AG04450 (cell line): ENCODE data around the gene GPR183. TPM values are rescaled to one million over a fixed set of nuclear protein-coding genes. Genes with fewer than 3 reads are reported as not detected.

ENCODE experiments used
- CTCF ChIA-PET: fragments of 300-600, 350-600 bp; formaldehyde crosslinking; extraction: SDS; loops from one replicate; lab custom pipeline; 2022; ENCODE audit warnings: antibody characterized with exemption, inconsistent platforms; lab: Charles Lee
- POLR2A ChIA-PET: fragments of 350-600 bp; formaldehyde crosslinking; extraction: SDS; loops from one replicate; lab custom pipeline; 2021; ENCODE audit warnings: antibody characterized with exemption, inconsistent platforms; lab: Yijun Ruan, JAX
- DNase-seq: peaks from one replicate; pipeline ENCODE4 v3.0.0-alpha.2; 2011; ENCODE audit warnings: low read depth, low spot score
- H3K27ac ChIP-seq: one replicate; pipeline ENCODE4 v1.5.1; 2012; ENCODE audit warnings: low read depth, low read length, control low read depth
- H3K27me3 ChIP-seq: one replicate; pipeline ENCODE4 v1.6.0; 2012; ENCODE audit warnings: low read length; ENCODE audit not compliant: control insufficient read depth, insufficient read depth
- H3K4me3 ChIP-seq: 2 replicates; pipeline ENCODE4 v1.5.1; 2011; ENCODE audit warnings: mild to moderate bottlenecking, low read depth, low read length, control low read depth
- H3K9me3 ChIP-seq: 2 replicates; pipeline ENCODE4 v1.5.1; 2012; ENCODE audit warnings: low read length; ENCODE audit not compliant: control insufficient read depth, insufficient read depth
- polyA plus RNA-seq: library from polyadenylated mRNA; depleted of rRNA; stranded (reverse); fragments of >200 nt; gene quantifications from 2 replicates; pipeline ENCODE4 v1.2.3, GENCODE V29; 2011
- TF ChIP-seq, protein P1 (sequence below): IDR thresholded peaks from 2 replicates; pipeline ENCODE4 v1.5.1; 2011; ENCODE audit warnings: low read depth, low read length, control low read depth, inconsistent platforms

Gene GPR183
- polyA plus RNA-seq, 1 experiment, result 0.06 TPM

DNA sequence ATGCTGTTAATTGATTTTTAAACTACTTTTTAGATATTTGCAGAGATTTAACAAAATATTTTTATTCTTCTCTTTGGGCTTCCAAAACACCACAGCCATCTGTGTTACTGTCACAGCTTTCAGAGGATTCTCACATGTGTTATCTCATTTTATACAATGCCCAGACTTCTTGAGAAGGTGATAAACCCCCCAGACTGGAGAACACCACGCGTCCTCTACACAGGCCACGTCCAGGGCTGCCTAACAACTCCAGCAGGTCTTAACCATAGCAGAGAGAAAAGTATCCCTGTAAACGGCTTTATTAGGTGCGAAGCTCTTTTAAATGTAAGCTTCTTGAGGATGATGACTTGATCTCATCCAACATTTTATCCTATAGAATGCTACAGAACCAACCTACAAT is 2.0 kb downstream of the GPR183 start:
- no peaks in the 10 kb centered on the region for H3K9me3 ChIP-seq
- no peak for DNase-seq
- ChIA-PET CTCF (interaction anchor here (1.7 kb wide), 1 partner anchor 132 kb away, joined by 5 read pairs; no protein-coding TSS in a partner anchor), POLR2A (no interaction called here)
- H3K4me3 ChIP-seq, result no peak overlapping the region
- no peaks in the 10 kb centered on the region for H3K27me3 ChIP-seq
- TF ChIP-seq, protein P1, sequence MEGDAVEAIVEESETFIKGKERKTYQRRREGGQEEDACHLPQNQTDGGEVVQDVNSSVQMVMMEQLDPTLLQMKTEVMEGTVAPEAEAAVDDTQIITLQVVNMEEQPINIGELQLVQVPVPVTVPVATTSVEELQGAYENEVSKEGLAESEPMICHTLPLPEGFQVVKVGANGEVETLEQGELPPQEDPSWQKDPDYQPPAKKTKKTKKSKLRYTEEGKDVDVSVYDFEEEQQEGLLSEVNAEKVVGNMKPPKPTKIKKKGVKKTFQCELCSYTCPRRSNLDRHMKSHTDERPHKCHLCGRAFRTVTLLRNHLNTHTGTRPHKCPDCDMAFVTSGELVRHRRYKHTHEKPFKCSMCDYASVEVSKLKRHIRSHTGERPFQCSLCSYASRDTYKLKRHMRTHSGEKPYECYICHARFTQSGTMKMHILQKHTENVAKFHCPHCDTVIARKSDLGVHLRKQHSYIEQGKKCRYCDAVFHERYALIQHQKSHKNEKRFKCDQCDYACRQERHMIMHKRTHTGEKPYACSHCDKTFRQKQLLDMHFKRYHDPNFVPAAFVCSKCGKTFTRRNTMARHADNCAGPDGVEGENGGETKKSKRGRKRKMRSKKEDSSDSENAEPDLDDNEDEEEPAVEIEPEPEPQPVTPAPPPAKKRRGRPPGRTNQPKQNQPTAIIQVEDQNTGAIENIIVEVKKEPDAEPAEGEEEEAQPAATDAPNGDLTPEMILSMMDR, result no peak
- no peak overlapping the region for H3K27ac ChIP-seq

DNA sequence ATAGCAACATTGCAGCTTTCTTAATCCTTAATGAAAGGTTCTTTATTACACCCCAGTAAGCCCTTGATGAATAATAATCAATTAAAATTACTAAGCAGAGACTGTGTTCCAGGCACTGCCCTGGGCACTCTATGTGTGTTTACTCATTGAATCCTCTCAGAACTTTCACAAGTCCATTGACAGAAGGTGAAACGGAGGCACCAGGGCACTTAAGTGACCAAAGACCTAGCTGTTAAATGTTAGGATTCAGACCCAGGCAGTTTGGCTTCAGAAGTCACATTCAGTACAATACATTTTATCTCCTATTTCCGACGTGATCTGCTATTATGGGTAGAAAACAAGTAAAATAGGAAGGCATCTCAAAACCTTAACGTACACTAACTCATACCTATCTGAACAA is 2.7 kb downstream of the GPR183 start:
- Histone ChIP-seq H3K4me3 (no peak overlapping the region), H3K9me3 (no peaks in the 10 kb centered on the region), H3K27me3 (no peaks in the 10 kb centered on the region), H3K27ac (no peak overlapping the region)
- ChIA-PET CTCF (interaction anchor here (3.2 kb wide), 1 partner anchor 35 kb away, joined by 12 read pairs; no protein-coding TSS in a partner anchor), POLR2A (no interaction called here)
- no peak for DNase-seq
- TF ChIP-seq, protein P1, result no peak

DNA sequence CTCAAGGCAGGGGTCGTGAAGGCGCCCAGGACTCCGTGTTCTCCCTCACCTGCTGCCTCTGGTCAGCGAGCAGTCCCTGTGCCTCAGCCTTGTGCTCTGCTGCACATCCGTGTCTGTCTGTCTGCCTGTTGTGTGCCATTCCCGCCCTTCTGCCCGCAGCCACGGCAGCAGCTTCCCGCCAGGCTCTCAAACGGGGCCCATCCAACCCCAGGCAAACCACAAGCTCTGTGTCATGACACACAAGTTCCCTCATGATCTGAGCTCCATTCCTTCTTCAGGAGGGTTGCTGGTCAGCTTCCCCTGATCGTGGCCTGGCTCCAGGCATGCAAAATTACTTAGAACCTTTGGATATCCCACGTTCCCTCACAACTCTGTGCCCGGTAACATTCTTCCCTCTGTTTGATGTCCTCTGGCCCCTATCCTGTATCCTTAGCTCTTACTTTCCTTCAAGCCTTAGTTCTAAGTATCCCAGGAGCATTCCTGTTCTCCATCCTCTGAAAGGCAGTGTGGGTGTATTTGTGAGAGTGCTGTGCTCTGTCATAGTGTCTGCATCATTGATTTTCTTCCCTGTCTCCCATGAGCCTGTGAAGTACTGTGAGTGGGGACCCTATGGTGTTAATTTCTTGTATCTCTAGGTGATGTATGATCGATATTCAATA is 3.2 kb downstream of the GPR183 start:
- H3K27ac ChIP-seq, result no peak overlapping the region
- DNase-seq, result no peak
- ChIA-PET POLR2A (no interaction called here), CTCF (interaction anchor here (3.2 kb wide), 1 partner anchor 34 kb away, joined by 12 read pairs; no protein-coding TSS in a partner anchor)
- TF ChIP-seq, protein P1, result no peak
- no peak overlapping the region for H3K4me3 ChIP-seq
- H3K27me3 ChIP-seq, result no peaks in the 10 kb centered on the region
- no peaks in the 10 kb centered on the region for H3K9me3 ChIP-seq

DNA sequence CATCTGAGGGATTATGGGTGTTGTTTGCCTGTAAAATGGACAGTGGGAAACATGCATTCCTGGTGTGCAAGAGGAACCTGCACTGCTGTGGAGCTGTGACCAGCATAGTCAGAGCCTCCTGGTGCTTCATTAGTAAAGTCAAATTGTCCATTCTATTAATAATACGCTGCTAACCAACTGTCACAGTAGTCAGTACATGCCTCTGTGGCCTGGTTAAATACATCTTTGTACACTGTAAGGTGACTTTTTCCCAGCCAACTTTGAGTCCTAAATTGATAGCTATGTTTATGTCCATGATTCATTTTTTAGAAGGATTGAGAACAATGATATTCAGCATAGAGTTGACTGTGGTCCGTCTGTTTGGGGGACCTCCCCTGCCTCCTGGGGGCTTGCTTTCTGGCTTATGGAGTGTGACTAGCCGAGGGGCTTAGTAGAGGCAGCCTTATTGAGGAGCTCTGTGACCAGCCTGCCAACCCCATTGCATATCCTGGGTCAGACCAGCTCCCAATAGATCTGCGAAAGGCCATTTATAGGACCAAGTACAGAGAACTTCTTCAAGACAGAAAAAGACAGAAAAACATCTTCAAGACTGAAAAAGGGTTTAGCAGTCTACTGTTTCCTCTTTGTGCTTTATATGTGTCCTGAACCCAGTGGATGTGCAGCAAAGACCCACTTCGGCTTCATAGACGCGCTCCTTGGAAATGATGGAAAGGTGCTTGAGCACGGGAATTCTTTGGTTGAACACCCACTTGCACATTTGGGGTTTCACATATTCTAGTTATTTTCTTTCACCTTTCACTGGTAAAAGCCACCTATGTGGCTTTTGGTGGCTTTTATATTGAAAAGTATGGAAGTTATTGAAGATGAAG is 4.3 kb downstream of the GPR183 start:
- no peak for DNase-seq
- H3K27me3 ChIP-seq, result no peaks in the 10 kb centered on the region
- ChIA-PET CTCF (interaction anchor here (1.3 to 3.2 kb wide), 2 partner anchors 33 to 134 kb away, joined by 7 to 12 read pairs; no protein-coding TSS in a partner anchor), POLR2A (no interaction called here)
- no peak overlapping the region for H3K27ac ChIP-seq
- no peak overlapping the region for H3K4me3 ChIP-seq
- H3K9me3 ChIP-seq, result no peaks in the 10 kb centered on the region
- TF ChIP-seq, protein P1, result no peak
